Measurements from ENCODE around the gene TENT4B.
A peak's percentile ranks its signal among the peaks of the same experiment; 100 is the strongest.
"Not testable (repeated sequence)": the region's sequence is repeated elsewhere in the genome, so short reads cannot be mapped to it uniquely, and the experiment has no call there.

The TENT4B gene

GRCh38 chr16:50238314-50238713 is 85.2 kb downstream of the TENT4B start:
- no peak for DNase-seq

- DNase-seq = no peak
These were observed 85.8 kb downstream of the TENT4B start for GRCh38 chr16:50238868-50239301.

- DNase-seq = not testable (repeated sequence)
These were observed 89.9 kb downstream of the TENT4B start for GRCh38 chr16:50243024-50243423.

GRCh38 chr16:50244140-50244503 is 91.0 kb downstream of the TENT4B start:
- no peak for DNase-seq

GRCh38 chr16:50244504-50245416 is 91.7 kb downstream of the TENT4B start:
- DNase-seq = peak; percentile 21

GRCh38 chr16:50245417-50246298 is 92.6 kb downstream of the TENT4B start:
- DNase-seq = peak; percentile 53

- DNase-seq = peak; percentile 82
These were observed 93.4 kb downstream of the TENT4B start for GRCh38 chr16:50246299-50247122.

GRCh38 chr16:50247123-50247905 is 94.2 kb downstream of the TENT4B start:
- DNase-seq = no peak

GRCh38 chr16:50247906-50248608 is 95.0 kb downstream of the TENT4B start:
- DNase-seq = no peak

GRCh38 chr16:50248845-50249244 is 95.7 kb downstream of the TENT4B start:
- DNase-seq = no peak

GRCh38 chr16:50251375-50252081 is 98.4 kb downstream of the TENT4B start:
- DNase-seq = no peak

GRCh38 chr16:50252082-50252611 is 99.0 kb downstream of the TENT4B start:
- DNase-seq = no peak

- no peak for DNase-seq
These were observed 99.9 kb downstream of the TENT4B start for GRCh38 chr16:50252874-50253513.

- no peak for DNase-seq
These were observed 100.4 kb downstream of the TENT4B start for GRCh38 chr16:50253514-50253910.

GRCh38 chr16:50254072-50254471 is 101.0 kb downstream of the TENT4B start:
- peak; percentile 50 for DNase-seq

GRCh38 chr16:50255538-50255937 is 102.4 kb downstream of the TENT4B start:
- DNase-seq = no peak

- DNase-seq = no peak
These were observed 103.5 kb downstream of the TENT4B start for GRCh38 chr16:50256604-50257003.

- DNase-seq = no peak
These were observed 104.8 kb downstream of the TENT4B start for GRCh38 chr16:50257876-50258275.

- peak; percentile 86 for DNase-seq
These were observed 106.5 kb downstream of the TENT4B start for GRCh38 chr16:50259334-50260205.

Measured in eye (tissue), 1 donor.